Activated CD8-positive, alpha-beta memory T cell treated with anti-CD3 and anti-CD28 coated beads, Interleukin-2, amount 50 U/mL, for 4 hours (primary cell): ENCODE data around the gene ZNF665.
"Not testable (repeated sequence)": the region's sequence is repeated elsewhere in the genome, so short reads cannot be mapped to it uniquely, and the experiment has no call there.

Experiments used
- DNase-seq: peaks from one replicate; pipeline ENCODE4 v3.0.0-alpha.2; 2020

ZNF665 gene

GRCh38 chr19:53156850-53157249 lies 36.3 kb downstream of the ZNF665 start:
- no peak for DNase-seq

GRCh38 chr19:53147645-53148044 lies 45.5 kb downstream of the ZNF665 start:
- no peak for DNase-seq

GRCh38 chr19:53140351-53140750 lies 52.8 kb downstream of the ZNF665 start:
- DNase-seq = no peak

GRCh38 chr19:53136432-53136831 lies 56.7 kb downstream of the ZNF665 start:
- DNase-seq = no peak

- peak; percentile 28 for DNase-seq
Observed at GRCh38 chr19:53132141-53132991, 60.8 kb downstream of the ZNF665 start, which contains the start of gene ZNF415. Gene ZNF415, minus strand, starts transcription at chr19:53132910. Its CDS starts 10,234 bp downstream, at chr19:53122676.

- DNase-seq = no peak
Observed at GRCh38 chr19:53131727-53132126, 61.4 kb downstream of the ZNF665 start.

- DNase-seq = no peak
Observed at GRCh38 chr19:53131085-53131590, 62.0 kb downstream of the ZNF665 start.

- DNase-seq = no peak
Observed at GRCh38 chr19:53130506-53130905, 62.7 kb downstream of the ZNF665 start.

- DNase-seq = not testable (repeated sequence)
Observed at GRCh38 chr19:53126733-53127526, 66.2 kb downstream of the ZNF665 start.

GRCh38 chr19:53123400-53123799 lies 69.8 kb downstream of the ZNF665 start:
- DNase-seq = no peak
